Suprapubic skin (tissue), 4 donors: Measurements from ENCODE around the gene VPS36. TPM values are rescaled to one million over a fixed set of nuclear protein-coding genes. Genes with fewer than 3 reads are reported as not detected.

Experiments
- DNase-seq, 2 donors: peaks; one replicate each; pipeline ENCODE4 v3.0.0-alpha.2; 2019; ENCODE audit warnings: low spot score in 2 of 2
- H3K27ac ChIP-seq: fragments of 200-600 bp; sonication (generic); one replicate; pipeline ENCODE4 v1.5.1; 2019
- H3K27me3 ChIP-seq: fragments of 200-600 bp; sonication (generic); one replicate; pipeline ENCODE4 v1.5.1; 2019
- H3K36me3 ChIP-seq: fragments of 200-600 bp; sonication (generic); one replicate; pipeline ENCODE4 v1.5.1; 2019
- H3K4me1 ChIP-seq: fragments of 200-600 bp; sonication (generic); one replicate; pipeline ENCODE4 v1.5.1; 2019
- H3K4me3 ChIP-seq: fragments of 200-600 bp; sonication (generic); one replicate; pipeline ENCODE4 v1.5.1; 2019; ENCODE audit warnings: mild to moderate bottlenecking
- H3K9me3 ChIP-seq: fragments of 200-600 bp; sonication (generic); one replicate; pipeline ENCODE4 v1.5.1; 2019
- CTCF ChIP-seq, 2 donors: fragments of 200-600 bp in 1 of 2; fragments of 450-650 bp in 1 of 2; sonication (generic) in 1 of 2; IDR thresholded peaks; one replicate each; pipeline ENCODE4 v1.5.1; 2016 to 2019; ENCODE audit warnings: antibody characterized with exemption in 2 of 2, mild to moderate bottlenecking in 1 of 2, moderate library complexity in 1 of 2
- EP300 ChIP-seq: sonication (generic); formaldehyde crosslinking; IDR thresholded peaks from one replicate; pipeline ENCODE4 v1.6.1; 2017; ENCODE audit warnings: antibody characterized with exemption
- POLR2A ChIP-seq, 2 donors: fragments of 450-650 bp; IDR thresholded peaks; one replicate each; pipeline ENCODE4 v1.6.1; 2017; ENCODE audit warnings: antibody characterized with exemption in 2 of 2, mild to moderate bottlenecking in 2 of 2, moderate library complexity in 2 of 2
- POLR2AphosphoS5 ChIP-seq, 3 donors: sonication (generic); formaldehyde crosslinking; IDR thresholded peaks; one replicate each; pipeline ENCODE4 v1.6.1; 2017; ENCODE audit warnings: antibody characterized with exemption in 3 of 3
- WGBS: methylation state at CpG from one replicate; pipeline ENCODE4 v1.1.5; 2018; 5-methylcytosine and 5-hydroxymethylcytosine counted together
- total RNA-seq, 4 donors: library from RNA; depleted of rRNA; stranded (reverse); fragments of >200 nt; gene quantifications; one replicate each; pipeline ENCODE4 v1.1.0, GENCODE V29; 2016

Gene VPS36
- total RNA-seq, 4 donors from 2014 or later: 86.0 to 331 (median 95.2) TPM

GRCh38 chr13:52463526-52463925, 13.1 kb upstream of the VPS36 start:
- no peak for DNase-seq
- no peaks in the 10 kb centered on the region for H3K27me3 ChIP-seq
- peaks cover 30% of the 10 kb centered on the region for H3K36me3 ChIP-seq
- WGBS: 78% methylated on average over 4 of the region's 4 CpGs
- no peak overlapping the region for H3K4me3 ChIP-seq
- H3K27ac ChIP-seq: no peak overlapping the region
- TF ChIP-seq EP300: no peak
- no peaks in the 10 kb centered on the region for H3K9me3 ChIP-seq
- H3K4me1 ChIP-seq: peaks cover 5% of the 10 kb centered on the region

GRCh38 chr13:52461265-52461664, 10.8 kb upstream of the VPS36 start:
- Histone ChIP-seq H3K9me3 (no peaks in the 10 kb centered on the region), H3K27me3 (no peaks in the 10 kb centered on the region), H3K4me3 (no peak overlapping the region), H3K36me3 (peaks cover 22% of the 10 kb centered on the region), H3K4me1 (peaks cover 15% of the 10 kb centered on the region), H3K27ac (no peak overlapping the region)
- no peak for DNase-seq
- WGBS: 82% methylated on average over 3 of the region's 3 CpGs
- TF ChIP-seq POLR2AphosphoS5 (IDR thresholded peaks at IDR 0.05) (no peak), POLR2A (IDR thresholded peaks at IDR 0.05) (no peak), EP300 (no peak), CTCF (IDR thresholded peaks at IDR 0.05) (no peak)

- 65% methylated on average over 6 of the region's 6 CpGs for WGBS
- Histone ChIP-seq H3K27ac (no peak overlapping the region), H3K27me3 (no peaks in the 10 kb centered on the region), H3K9me3 (no peaks in the 10 kb centered on the region), H3K4me1 (peaks cover 21% of the 10 kb centered on the region), H3K36me3 (peaks cover 16% of the 10 kb centered on the region), H3K4me3 (no peak overlapping the region)
- no peak for DNase-seq
- no peak for TF ChIP-seq EP300
- no peak for TF ChIP-seq POLR2AphosphoS5 (IDR thresholded peaks at IDR 0.05)
- TF ChIP-seq POLR2A (IDR thresholded peaks at IDR 0.05): no peak
- no peak for TF ChIP-seq CTCF (IDR thresholded peaks at IDR 0.05)
These were observed 9.2 kb upstream of the VPS36 start for GRCh38 chr13:52459668-52460067.

GRCh38 chr13:52455677-52456041, 5.2 kb upstream of the VPS36 start:
- H3K27ac ChIP-seq: peak overlapping the region; percentile 93
- WGBS: 2% methylated on average over 8 of the region's 37 CpGs
- TF ChIP-seq CTCF (IDR thresholded peaks at IDR 0.05) (no peak), POLR2AphosphoS5 (IDR thresholded peaks at IDR 0.05) (no peak), EP300 (no peak), POLR2A (IDR thresholded peaks at IDR 0.05) (no peak)

GRCh38 chr13:52454820-52455676, 4.6 kb upstream of the VPS36 start, which contains the start of gene CKAP2:
Gene CKAP2 (plus strand): TSS chr13:52455478. CDS start chr13:52455557, 79 bp downstream.
- Histone ChIP-seq H3K36me3 (no peaks in the 10 kb centered on the region), H3K27ac (peak within 1 kb of the TSS; percentile 93), H3K27me3 (no peaks in the 10 kb centered on the region), H3K4me1 (peaks cover 50% of the 10 kb centered on the region), H3K9me3 (no peaks in the 10 kb centered on the region), H3K4me3 (peak within 1 kb of the TSS; percentile 82)
- TF ChIP-seq EP300: no peak
- TF ChIP-seq POLR2A (IDR thresholded peaks at IDR 0.05): peak in 1 of 2 donors; percentile 46
- TF ChIP-seq POLR2AphosphoS5 (IDR thresholded peaks at IDR 0.05): peak in 2 of 3 donors; percentile 41 to 63
- TF ChIP-seq CTCF (IDR thresholded peaks at IDR 0.05): no peak
- under 1% methylated on average over 28 of the region's 56 CpGs for WGBS
- peak; percentile 95 to 97 for DNase-seq

More at GRCh38 chr13:52455677-52456041, 5.2 kb upstream of the VPS36 start:
- H3K36me3 ChIP-seq: no peaks in the 10 kb centered on the region
- no peaks in the 10 kb centered on the region for H3K9me3 ChIP-seq
- H3K4me1 ChIP-seq: peaks cover 49% of the 10 kb centered on the region
- peak; percentile 81 to 87 for DNase-seq
- H3K27me3 ChIP-seq: no peaks in the 10 kb centered on the region
- peak overlapping the region; percentile 82 for H3K4me3 ChIP-seq
